Measurements from ENCODE around the gene PWWP2B. TPM values are rescaled to one million over a fixed set of nuclear protein-coding genes. Genes with fewer than 3 reads are reported as not detected.

Gene PWWP2B
- total and polyA plus RNA-seq, 2 of the 4 experiments (the other 2 are of a cell fraction), result 1.7 to 2.2 TPM

- H3K23ac ChIP-seq (ENCODE audit: low read depth, low read length), result no peak overlapping the region
- intact Hi-C loops (cut with micrococcal nuclease) (no loop called here), dilution Hi-C loops (cut with HindIII; ENCODE audit: low sequenced_read_pairs, unreplicated experiment) (no loop called here), in situ Hi-C loops (cut with MboI; ENCODE audit: low sequenced_read_pairs) (no loop called here)
- H3K14ac ChIP-seq (replicated peaks; ENCODE audit: low read depth, low read length), result 0 out of 2 replicates have a peak overlapping the region, but pooled peaks have one; percentile 15
- no peak overlapping the region for H4K91ac ChIP-seq (ENCODE audit: insufficient read depth, low read depth, low read length)
- peak overlapping the region; percentile 13; the same call in 1 of the 2 replicates for H3K27ac ChIP-seq (ENCODE audit: insufficient read depth, low read length)
- H3K36me3 ChIP-seq (ENCODE audit: control insufficient read depth, insufficient read depth, low read length), result peaks cover 18% of the 10 kb centered on the region; the same call in 1 of the 2 replicates
- peaks cover 6% of the 10 kb centered on the region; the same call in 1 of the 2 replicates for H3K4me1 ChIP-seq (ENCODE audit: control insufficient read depth, insufficient read depth, low read length)
- BruUV-seq (replicated peaks), result no TSS peak
- H2BK20ac ChIP-seq (ENCODE audit: low read depth, low read length), result no peak overlapping the region
- peaks cover 0 to 16% of the 10 kb centered on the region in 2 experiments; a peak in 3 of 4 replicates for H3K79me1 ChIP-seq (ENCODE audit: low read depth in 1 of 2, low read length in 2 of 2)
- peak overlapping the region; percentile 28 for H2AK9ac ChIP-seq (replicated peaks; ENCODE audit: low read depth, low read length, poor library complexity)
- 0 out of 2 replicates have a peak, but pooled peaks cover 7% of the 10 kb centered on the region for H4K20me1 ChIP-seq (ENCODE audit: insufficient read depth, low read length)
- no peak overlapping the region for H3K9ac ChIP-seq (ENCODE audit: low read depth, low read length)
- no peak overlapping the region for H2BK5ac ChIP-seq (ENCODE audit: low read depth, low read length, poor library complexity, severe bottlenecking)
- WGBS, 2 experiments (ENCODE audit: extremely low coverage in 2 of 2, insufficient read length in 1 of 2), result no CpG with 5 or more reads among the region's 20 CpGs
- H3K56ac ChIP-seq (ENCODE audit: extremely low read depth, insufficient read depth, low read length), result no peak overlapping the region
- H4K5ac ChIP-seq (ENCODE audit: low read depth, low read length), result peak overlapping the region; percentile 88
- peak overlapping the region; percentile 72 to 92; a peak in 3 of 4 replicates for H4K8ac ChIP-seq (ENCODE audit: low read depth in 2 of 2, low read length in 2 of 2)
- no peak overlapping the region for H3K4me3 ChIP-seq (ENCODE audit: insufficient read depth, low read depth, low read length)
- ATAC-seq (ENCODE audit: low read depth) (no peak), DNase-seq (no peak)
- H3K4ac ChIP-seq (ENCODE audit: low read depth, low read length), result peak overlapping the region; percentile 52
- H3K4me2 ChIP-seq (ENCODE audit: low read depth, low read length), result no peak overlapping the region
- no peak overlapping the region for H2AK5ac ChIP-seq (ENCODE audit: low read depth, low read length)
- no peaks in the 10 kb centered on the region for H3K9me3 ChIP-seq (ENCODE audit: control insufficient read depth, insufficient read depth, low read length)
- no peak overlapping the region; the same call in 1 of the 2 replicates for H3K18ac ChIP-seq (ENCODE audit: low read depth, low read length)
- CTCF ChIA-PET, result no interaction called here
- H2BK15ac ChIP-seq (ENCODE audit: low read depth, low read length), result no peak overlapping the region
- POLR2A ChIA-PET (ENCODE audit: unreplicated experiment), result no interaction called here
- H3K27me3 ChIP-seq (ENCODE audit: control insufficient read depth, insufficient read depth, low read length), result no peaks in the 10 kb centered on the region
- peak overlapping the region; percentile 75 for H2AFZ ChIP-seq (replicated peaks; ENCODE audit: low read length, poor library complexity)
- no peak for TF ChIP-seq RAD21 (IDR thresholded peaks at IDR 0.05; ENCODE audit: low read length)
- TF ChIP-seq MAZ (IDR thresholded peaks at IDR 0.05; ENCODE audit: borderline replicate concordance, low read depth, low read length), result no peak
- no peak for TF ChIP-seq ELK1 (IDR thresholded peaks at IDR 0.05; ENCODE audit: borderline replicate concordance, low read depth, low read length)
- TF ChIP-seq POLR2A (IDR thresholded peaks at IDR 0.05; ENCODE audit: low read depth, low read length), result no peak
- TF ChIP-seq CHD1 (IDR thresholded peaks at IDR 0.05; ENCODE audit: low read depth, low read length), result no peak
- TF ChIP-seq RCOR1 (IDR thresholded peaks at IDR 0.05; ENCODE audit: insufficient replicate concordance, low read length), result no peak
- TF ChIP-seq MAFK (IDR thresholded peaks at IDR 0.05; ENCODE audit: low read depth, low read length), result no peak
- TF ChIP-seq RFX5 (IDR thresholded peaks at IDR 0.05; ENCODE audit: low read depth, low read length), result no peak
- TF ChIP-seq NFE2L2 (IDR thresholded peaks at IDR 0.05; ENCODE audit: low read depth, low read length), result no peak
- no peak for TF ChIP-seq CTCF (conservative IDR thresholded peaks at IDR 0.05; ENCODE audit: low read depth, low read length)
- no peak for TF ChIP-seq MXI1 (IDR thresholded peaks at IDR 0.05; ENCODE audit: borderline replicate concordance, low read depth, low read length)
- peak overlapping the region; percentile 60; the same call in 1 of the 2 replicates for H2BK120ac ChIP-seq (ENCODE audit: low read depth, low read length)
- peaks cover 2% of the 10 kb centered on the region; the same call in 1 of the 2 replicates for H3K9me1 ChIP-seq (ENCODE audit: insufficient read depth, low read length)
These were observed 11.4 kb downstream of the PWWP2B start for GRCh38 chr10:132408367-132408781.

Measured in IMR-90 (cell line).